H1 (cell line): Measurements from ENCODE around the gene KRT12. TPM values are rescaled to one million over a fixed set of nuclear protein-coding genes. Genes with fewer than 3 reads are reported as not detected.

Source experiments
- GTF2F1 ChIP-seq: IDR thresholded peaks from 2 replicates; pipeline ENCODE4 v1.6.1; 2012; ENCODE audit warnings: low read depth, low read length, improper control_type of control experiment, borderline replicate concordance
- HDAC2 ChIP-seq, 2 experiments: fragments of 300-600 bp in 1 of 2; sonication (generic) in 1 of 2; IDR thresholded peaks; 2 replicates each; pipeline ENCODE4 v1.6.1; 2011 to 2012; ENCODE audit warnings: low read depth in 2 of 2, low read length in 2 of 2, mild to moderate bottlenecking in 2 of 2, moderate library complexity in 2 of 2, borderline replicate concordance in 1 of 2, inconsistent platforms in 1 of 2
- NANOG ChIP-seq: IDR thresholded peaks from 2 replicates; pipeline ENCODE4 v1.6.1; 2011; ENCODE audit warnings: low read length, low read depth, mild to moderate bottlenecking, inconsistent platforms; ENCODE audit not compliant: insufficient read depth, poor library complexity, severe bottlenecking
- POU5F1 ChIP-seq: IDR thresholded peaks from 2 replicates; pipeline ENCODE4 v1.6.1; 2011; ENCODE audit warnings: low read depth, mild to moderate bottlenecking, low read length, moderate library complexity
- RBBP5 ChIP-seq: IDR thresholded peaks from 2 replicates; pipeline ENCODE4 v1.7.1; 2012; ENCODE audit warnings: low read depth, mild to moderate bottlenecking, inconsistent platforms, low read length, moderate library complexity, borderline replicate concordance
- RXRA ChIP-seq: IDR thresholded peaks from 2 replicates; pipeline ENCODE4 v1.6.1; 2011; ENCODE audit warnings: low read depth, mild to moderate bottlenecking, low read length, moderate library complexity; ENCODE audit not compliant: insufficient read depth
- SP2 ChIP-seq: IDR thresholded peaks from 2 replicates; pipeline ENCODE4 v1.6.1; 2012; ENCODE audit warnings: mild to moderate bottlenecking, low read length, inconsistent platforms
- polyA plus RNA-seq, 7 experiments: library from polyadenylated mRNA; depleted of rRNA in 3 of 7; stranded (reverse) in 5 of 7; unstranded in 2 of 7; fragments of >200 nt in 5 of 7; fragments of 200-250 nt in 2 of 7; gene quantifications; 1 replicate in 5 of 7; 2 replicates in 1 of 7; 4 replicates in 1 of 7; pipeline versions ENCODE4 v1.2.1 to v1.2.3, GENCODE V29; 2011 to 2013; ENCODE audit warnings: missing spikeins in 2 of 7, mixed read lengths in 2 of 7
- total RNA-seq: library from RNA; stranded (reverse); fragmentation: NEBNext Ultra II Directional; extraction: Animal tissue kit (Norgen Biotek cat#: 25700); gene quantifications from 2 replicates; pipeline ENCODE4 v1.2.1, GENCODE V29; 2021

Gene KRT12
- total and polyA plus RNA-seq, 2 of the 8 experiments (the other 6 are each of a cell fraction or from before 2014, with no cell fraction given): not detected

GRCh38 chr17:40864661-40865390 is 2.2 kb downstream of the KRT12 start (continued):
- TF ChIP-seq RXRA: no peak
- no peak for TF ChIP-seq RBBP5
- no peak for TF ChIP-seq NANOG
- TF ChIP-seq GTF2F1: no peak
- no peak for TF ChIP-seq POU5F1
- no peak for TF ChIP-seq HDAC2 (IDR thresholded peaks at IDR 0.05; ENCODE audit: borderline replicate concordance in 1 of 2, low read depth in 2 of 2, low read length in 2 of 2)
- no peak for TF ChIP-seq SP2
